ENCODE results near the gene NKIRAS1.

The NKIRAS1 gene

DNA sequence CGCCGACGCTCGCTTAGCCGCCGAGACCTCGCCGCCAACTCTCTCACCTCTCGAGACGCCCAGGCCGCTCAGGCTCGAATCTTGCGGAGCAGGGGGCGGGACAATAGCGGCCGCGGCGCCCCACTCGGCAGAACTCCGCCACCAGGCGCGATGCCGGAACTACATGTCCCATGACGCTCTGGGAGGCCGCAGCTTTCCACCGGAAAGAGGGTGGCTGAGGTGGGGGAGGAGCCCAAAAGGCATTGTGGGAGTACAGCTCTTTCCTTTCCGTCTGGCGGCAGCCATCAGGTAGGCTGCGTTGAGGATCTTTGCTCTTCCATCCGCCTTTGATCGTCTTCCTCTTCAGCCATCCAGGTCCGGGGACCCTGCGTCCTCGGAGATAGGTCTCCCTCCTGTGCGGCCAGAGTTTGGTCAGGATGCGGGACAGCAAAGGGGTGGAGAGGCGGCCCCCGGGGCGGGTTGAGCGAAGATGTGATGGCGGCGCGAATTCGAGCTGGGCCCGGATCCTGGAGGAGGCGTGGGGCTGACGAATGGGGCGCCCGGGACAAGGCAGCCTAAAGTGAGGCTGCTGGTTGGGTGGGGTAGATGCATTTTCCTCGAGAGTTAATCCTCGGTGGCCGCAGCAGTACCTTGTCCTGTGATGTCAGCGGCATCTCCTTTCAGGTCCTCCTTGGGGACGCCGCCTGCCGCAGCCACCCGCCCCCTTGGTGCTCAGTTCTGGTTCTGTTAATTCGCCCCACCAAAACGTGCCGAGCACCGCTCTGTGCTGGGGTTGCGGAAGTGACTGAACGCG is at the start of gene NKIRAS1, which contains the start of gene RPL15:
NKIRAS1 (minus strand) TSS at position 105 of the 793 bp plus-strand sequence. CDS start 6,086 bp downstream, outside the sequence.
RPL15 (plus strand) TSS at position 247 of the 793 bp plus-strand sequence. CDS start 728 bp downstream, outside the sequence.
- ATAC-seq: peak; percentile 98

DNA sequence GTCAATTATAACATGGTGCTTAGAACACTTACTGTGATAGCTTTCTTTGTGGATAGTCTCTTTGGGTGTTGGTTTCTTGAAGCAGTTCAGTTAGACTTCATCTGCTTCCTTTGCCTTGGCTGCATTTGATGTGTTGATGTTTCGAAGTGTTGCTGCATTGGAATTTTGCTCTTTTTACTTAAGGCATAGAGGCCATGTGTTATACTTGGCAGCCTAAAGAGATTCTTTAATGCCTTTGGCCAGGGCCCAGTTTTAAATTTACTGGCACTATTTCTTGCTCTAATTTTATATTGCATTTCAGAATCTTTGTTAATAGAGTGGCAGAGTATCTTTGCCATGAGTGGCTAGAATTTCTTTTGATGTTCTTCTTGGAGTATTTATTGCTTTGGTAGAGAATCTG is 49.5 kb upstream of the NKIRAS1 start:
- no peak for DNase-seq
- ATAC-seq: no peak

More for the DNA sequence above, at the start of gene NKIRAS1, which contains the start of gene RPL15:
- peak; percentile 96 for DNase-seq

DNA sequence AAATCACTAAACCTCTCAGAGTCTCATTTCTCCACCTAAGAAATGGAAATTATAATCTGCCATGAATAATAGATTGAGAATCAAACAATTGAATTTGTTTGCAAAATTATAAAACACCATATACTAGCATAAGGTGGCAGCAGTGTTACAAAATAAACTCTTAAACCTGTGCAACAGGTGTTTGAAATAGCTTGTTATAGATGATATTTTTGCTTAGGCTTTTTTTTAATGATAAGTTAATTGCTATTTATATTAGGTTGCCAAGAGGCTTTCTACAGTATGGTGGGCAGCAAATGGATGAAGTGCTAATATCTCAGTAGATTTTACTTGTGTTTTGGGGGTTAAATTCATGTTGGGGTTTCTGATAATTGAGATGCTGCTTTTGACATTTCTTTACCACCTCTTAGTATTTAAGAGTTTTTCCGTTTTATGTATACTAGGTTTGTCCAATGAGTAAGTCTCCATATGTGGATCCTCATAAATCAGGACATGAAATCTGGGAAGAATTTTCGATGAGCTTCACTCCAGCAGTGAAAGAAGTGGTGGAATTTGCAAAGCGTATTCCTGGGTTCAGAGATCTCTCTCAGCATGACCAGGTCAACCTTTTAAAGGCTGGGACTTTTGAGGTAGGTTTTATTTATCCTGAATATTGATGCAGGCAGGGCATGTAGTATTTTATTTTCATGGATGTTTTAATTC is 47.9 kb upstream of the NKIRAS1 start:
- DNase-seq: no peak

DNA sequence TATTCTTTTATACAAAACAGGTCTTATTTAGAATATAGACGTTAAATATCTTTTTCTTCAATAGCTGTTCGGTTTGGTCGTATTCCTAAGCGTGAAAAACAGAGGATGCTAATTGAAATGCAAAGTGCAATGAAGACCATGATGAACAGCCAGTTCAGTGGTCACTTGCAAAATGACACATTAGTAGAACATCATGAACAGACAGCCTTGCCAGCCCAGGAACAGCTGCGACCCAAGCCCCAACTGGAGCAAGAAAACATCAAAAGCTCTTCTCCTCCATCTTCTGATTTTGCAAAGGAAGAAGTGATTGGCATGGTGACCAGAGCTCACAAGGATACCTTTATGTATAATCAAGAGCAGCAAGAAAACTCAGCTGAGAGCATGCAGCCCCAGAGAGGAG is 45.1 kb upstream of the NKIRAS1 start:
- DNase-seq (no peak), ATAC-seq (no peak)

More for the DNA sequence above, 47.9 kb upstream of the NKIRAS1 start:
- no peak for ATAC-seq

DNA sequence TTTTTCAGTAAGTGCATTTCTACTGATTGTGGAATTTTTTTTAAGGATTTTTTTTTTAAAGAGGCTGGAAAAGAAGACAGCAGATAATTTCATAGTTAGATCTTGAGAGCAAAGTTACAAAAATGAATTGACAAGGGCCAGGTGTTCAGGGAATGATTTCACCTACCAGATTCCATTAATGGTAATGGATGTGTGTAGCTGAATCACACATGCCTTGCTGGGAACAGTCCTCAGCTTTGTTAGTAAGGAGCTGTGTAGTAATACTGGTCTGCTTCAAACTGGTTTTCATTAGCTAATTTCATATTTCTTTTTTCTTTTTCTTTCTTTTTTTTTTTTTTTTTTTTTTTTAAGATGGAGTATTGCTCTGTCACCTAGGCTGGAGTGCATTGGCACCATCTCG is 44.3 kb upstream of the NKIRAS1 start:
- ATAC-seq: no peak
- DNase-seq: no peak

DNA sequence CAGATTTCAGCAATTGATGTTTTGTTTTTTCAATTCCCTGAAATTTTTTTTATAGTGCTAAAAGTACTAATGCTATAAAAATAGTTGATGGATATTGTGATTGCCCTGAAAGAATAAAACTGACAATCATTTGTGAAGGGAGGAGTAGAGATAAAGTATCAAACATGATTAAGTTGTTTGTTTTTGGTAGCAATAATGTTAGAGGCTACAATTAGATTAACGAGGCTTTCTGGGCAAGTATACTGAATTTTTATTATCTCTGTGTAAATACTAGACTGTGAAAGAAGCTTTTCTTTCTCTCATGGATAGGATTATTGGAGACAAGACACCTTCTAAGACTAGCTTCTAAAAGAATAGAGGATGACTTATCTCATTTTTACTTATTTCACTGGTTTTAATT is 43.9 kb upstream of the NKIRAS1 start:
- DNase-seq (no peak), ATAC-seq (no peak)

DNA sequence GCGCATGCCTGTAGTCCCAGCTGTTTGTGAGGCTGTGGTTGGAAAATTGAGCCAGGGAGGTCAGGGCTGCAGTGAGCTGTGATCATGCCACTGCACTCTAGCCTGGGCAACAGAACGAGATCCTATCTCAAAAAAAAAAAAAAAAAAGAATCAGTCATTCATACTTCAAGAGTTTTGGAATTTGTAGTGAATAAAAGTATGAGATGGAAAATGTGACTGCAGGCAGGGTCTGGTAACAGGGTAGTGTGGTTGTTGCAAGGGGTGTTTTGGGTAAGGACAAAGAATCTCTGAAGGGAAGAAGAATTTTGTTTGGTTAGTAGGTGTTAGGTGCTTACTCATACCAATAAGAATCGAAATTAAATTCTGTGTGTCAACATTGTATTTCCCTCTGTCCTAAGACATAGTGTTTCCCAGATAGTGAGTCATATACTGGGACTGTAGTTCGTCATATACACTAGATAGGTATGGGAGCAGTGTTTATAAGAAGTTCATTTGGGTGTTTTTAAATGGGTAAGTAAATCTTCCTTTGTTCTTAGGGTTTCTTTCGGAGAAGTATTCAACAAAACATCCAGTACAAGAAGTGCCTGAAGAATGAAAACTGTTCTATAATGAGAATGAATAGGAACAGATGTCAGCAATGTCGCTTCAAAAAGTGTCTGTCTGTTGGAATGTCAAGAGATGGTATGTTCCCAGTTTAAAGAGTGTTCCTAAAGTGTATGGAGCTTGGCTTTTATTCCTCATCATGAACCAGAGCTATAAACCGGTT is 42.5 kb upstream of the NKIRAS1 start:
- DNase-seq (peak; percentile 19), ATAC-seq (peak; percentile 95)

DNA sequence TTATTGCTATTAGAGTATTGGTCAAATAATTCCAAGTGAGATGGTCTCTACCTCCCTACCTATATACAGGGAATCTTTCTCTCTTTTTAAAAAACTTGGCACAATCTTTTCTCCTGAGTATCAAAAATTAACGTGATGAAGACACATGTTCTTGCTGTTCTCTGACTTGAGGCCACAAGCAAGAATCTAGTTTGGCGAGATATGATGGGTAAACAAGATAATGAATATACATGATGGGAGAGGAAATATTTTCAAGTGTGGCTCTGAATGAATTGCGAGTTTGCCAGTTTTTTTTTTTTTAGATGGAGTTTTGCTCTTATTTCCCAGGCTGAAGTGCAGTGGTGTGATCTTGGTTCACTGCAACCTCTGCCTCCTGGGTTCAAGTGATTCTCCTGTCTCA is 39.9 kb upstream of the NKIRAS1 start:
- DNase-seq (no peak), ATAC-seq (no peak)

DNA sequence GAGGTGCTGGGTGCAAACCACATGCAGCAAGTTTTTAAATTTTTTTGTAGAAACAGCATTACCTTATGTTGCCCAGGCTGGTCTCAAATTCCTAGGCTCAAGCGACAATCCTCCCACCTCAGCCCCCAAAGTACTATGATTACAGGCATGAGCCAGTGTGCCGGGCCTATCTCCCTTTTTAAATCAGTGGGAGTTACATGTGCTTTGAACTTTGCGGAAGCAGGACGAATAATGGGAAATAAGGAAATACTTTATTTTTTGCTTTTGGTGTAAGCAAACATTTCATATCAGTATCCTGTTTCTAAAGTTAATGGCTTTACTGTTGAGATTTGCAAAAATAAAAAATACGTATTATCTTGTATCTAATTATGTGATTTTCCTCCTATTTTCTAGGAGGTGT is 37.4 kb upstream of the NKIRAS1 start:
- DNase-seq (no peak), ATAC-seq (no peak)

DNA sequence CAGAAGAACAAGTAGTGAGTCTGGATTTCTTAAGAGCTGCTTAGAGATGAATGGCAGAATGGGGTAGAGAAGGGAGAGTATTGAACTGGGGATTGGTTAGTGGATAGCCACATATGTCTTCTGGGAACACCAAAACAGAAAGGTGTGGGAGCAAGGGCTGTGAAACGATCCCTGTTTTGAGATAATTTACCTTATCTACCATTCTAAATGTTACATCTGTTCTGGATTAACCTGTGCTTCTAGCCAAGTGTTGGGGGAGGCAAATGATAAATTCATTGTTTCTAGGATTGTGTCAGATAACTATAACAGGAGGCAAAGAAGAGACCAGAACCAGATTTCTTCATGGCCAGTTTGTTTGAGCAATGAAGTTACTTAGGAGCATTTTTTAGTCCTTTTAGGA is 36.7 kb upstream of the NKIRAS1 start:
- ATAC-seq (no peak), DNase-seq (no peak)

DNA sequence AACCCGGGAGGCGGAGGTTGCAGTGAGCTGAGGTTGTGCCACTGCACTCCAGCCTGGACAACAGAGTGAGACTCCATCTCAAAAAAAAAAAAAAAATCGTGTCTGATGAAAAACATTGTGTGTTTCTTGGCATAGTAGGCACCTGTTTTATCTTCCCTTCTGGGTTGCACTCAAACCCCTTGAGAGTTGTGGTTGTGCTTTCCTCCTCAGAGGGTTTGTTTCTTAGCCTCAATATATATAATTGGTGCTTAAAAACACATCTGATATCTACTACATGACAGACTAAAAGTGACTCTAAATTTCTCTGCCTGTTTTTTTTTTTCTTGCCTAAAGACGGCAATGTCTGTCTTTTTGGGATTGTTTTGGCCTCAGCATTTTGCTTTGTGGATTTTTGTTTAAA is 35.9 kb upstream of the NKIRAS1 start:
- ATAC-seq (no peak), DNase-seq (no peak)

DNA sequence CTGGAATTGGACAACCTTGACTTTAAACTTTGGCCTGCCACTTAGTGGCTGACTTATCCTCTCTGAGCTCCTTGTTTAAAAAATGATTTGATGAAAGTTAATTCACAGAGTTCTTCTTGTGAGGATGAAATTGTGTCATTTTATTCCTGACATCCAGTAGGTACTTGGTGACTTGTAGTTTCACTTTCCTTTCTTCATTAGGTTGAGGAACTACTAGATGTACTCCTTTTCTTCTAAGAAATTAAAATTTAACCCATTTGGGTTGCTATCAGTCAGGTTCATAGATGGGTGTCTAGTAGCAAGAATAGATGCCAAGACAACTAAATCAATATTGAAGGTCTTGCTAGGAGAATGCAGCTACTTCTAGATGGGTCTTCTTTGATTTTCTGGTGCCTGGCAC is 33.5 kb upstream of the NKIRAS1 start:
- ATAC-seq (no peak), DNase-seq (no peak)

DNA sequence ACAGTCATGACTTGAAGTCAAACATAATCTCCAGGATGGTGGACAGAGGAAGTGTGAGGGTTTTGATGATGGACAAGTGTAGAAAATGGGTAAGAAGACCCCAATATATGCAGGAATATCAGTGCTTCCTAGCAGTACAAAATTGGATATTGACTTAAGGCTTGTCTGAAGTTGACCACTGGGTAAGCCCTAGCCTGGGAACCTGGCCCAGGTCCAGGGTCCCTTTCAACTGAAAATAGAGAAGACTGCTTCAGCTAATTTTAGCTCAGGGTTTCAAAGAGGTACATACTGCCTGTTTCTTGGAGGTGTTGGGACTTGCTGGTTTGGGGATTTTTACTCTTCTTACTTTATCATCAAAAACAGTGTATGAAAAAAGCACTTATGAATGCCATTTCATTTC is 33.0 kb upstream of the NKIRAS1 start:
- ATAC-seq: no peak
- DNase-seq: no peak

DNA sequence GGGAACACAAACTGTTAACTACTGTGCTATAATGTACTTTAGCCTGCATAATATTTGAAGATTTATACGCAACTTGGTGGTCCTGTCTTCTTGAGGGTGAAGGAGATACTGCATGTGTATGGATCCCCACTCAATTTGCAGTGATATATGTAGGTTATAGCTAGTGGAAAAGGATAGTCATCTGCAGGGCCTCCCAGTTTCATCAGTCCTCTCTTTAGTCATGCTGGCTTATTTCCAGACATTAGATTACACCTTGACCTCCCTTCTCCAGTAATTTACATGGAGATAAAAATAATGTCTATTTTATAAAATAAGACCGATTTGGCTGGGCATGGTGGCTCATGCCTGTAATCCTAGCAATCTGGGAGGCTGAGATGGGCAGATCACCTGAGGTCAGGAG is 32.0 kb upstream of the NKIRAS1 start:
- ATAC-seq (no peak), DNase-seq (no peak)

DNA sequence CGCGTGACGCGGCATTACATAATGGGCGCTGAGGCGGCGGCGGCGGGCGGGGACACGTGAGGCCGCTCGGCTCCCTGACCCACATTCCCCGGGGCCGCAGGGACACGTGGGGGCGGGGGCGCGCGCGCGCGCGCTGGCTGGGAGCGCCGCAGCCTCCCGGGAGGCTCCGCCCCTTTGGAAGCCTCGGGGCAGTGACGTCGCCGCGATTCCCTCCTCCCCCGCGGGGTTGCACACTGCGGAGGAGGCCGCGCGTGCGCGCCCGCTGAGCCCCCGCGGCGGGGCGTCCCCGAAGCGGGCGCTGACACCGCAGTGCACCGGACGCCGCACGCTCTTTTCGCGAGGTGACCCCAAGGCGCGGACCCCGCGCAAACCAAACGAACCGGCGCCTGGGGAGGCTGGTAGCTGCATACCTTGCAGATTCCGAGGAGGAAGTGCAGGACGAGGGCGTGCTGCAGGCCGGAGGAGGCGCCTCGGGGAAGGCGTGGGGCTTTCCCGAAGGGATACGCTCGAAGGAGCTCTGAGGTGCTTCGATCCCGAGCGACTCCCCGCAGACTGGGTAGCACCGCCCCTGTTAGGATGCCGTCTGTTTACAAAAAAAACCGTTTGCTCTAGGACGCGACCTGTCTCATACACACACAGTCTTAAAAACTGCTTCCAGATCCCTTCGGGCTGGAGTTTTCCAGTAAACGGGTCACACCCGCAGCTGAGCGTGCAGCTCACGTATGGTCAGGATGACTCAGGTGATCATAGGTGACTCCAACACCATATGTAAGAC is 29.3 kb upstream of the NKIRAS1 start:
- DNase-seq: peak; percentile 97
- peak; percentile 79 for ATAC-seq

DNA sequence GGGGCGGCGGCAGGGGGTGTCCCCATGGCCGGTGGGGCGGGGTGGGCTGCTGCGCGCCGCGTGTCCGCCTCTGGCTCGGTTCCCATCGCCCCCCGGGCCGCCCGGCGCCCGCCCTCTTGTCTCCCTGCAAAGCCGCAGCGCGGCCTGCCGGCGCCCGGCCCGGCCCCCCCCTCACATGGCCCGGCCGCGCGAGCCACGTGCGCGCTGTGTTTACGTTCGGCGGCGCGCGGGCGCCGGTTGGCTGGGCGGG is 28.8 kb upstream of the NKIRAS1 start:
- DNase-seq (no peak), ATAC-seq (no peak)

DNA sequence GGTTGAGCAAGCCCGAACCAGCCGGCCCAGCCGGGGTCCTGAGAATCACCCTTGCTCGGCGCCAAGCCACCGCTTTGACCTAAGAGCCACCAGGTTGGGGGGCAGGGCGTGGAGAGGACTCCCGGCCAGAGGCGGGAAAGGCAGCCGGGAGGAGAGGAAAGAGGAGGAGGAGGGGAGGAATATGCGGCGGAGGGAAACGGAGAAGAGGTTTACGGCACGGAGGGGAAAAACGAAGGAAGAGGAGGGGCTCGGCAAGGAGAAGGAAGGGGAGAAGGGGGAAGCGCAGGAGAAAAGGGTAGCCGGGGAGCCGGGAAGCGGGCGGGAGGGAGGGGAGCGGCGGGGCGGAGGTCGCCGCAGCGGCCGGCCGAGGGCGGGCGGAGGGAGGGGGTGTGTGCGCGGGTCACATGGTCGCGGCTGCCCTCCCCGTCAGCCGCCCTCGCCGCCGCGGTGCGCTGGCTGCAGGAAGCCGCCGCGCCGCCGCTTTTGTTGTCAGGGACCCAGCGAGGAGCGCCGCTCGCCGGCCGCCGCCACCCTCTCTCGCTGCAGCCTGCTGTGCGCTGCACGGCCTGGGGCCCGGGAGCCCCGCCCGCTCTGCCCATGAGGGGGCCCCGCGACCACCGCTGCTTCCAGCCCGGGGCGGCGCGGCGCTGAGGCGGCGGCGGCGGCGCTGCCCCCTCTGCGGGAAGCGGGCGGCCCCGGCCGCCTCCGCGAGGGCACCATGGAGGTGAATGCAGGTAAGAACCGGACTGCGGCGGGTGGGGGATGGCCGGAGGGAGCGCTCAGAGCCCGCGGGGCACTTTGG is 28.3 kb upstream of the NKIRAS1 start, which contains the start of gene NR1D2:
NR1D2 (plus strand) TSS at position 426 of the 802 bp plus-strand sequence; CDS start at position 719, 293 bp downstream.
- ATAC-seq: peak; percentile 60
- DNase-seq: peak; percentile 83

DNA sequence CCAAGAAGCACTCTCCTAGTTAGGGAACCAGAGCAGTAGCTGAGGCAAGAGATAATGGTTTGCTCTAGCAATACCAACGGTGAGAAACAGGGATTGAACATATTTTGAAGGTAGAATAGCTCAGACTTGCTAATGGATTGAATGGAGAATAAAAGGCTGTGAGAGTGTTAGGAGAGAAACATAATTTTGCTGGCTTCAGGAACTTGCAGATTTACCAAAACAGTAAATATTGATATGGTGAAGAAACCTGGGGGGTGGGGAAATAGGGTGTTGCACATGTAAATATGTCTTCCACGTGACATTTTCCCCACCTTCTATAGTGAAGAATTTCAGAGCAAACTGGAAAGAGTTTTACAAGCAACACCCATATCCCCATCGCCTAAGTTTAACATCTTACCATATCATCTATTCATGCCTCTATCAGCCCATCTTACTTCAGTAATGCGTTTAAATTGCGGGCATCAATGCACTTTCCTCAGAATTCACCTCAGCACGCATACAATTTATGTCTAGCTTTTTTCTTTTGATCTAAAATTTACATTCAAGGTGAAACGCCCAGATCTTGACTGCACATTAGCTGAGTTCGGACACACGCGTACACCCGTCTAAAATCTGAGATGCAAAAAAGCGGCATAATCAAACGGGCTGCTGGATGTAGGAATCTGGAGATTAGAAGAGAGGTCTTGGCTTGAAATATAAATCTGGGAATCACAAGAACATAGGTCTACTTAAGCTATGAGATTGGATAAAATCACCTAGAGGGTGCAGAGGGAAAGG is 27.4 kb upstream of the NKIRAS1 start:
- no peak for ATAC-seq
- DNase-seq: no peak

DNA sequence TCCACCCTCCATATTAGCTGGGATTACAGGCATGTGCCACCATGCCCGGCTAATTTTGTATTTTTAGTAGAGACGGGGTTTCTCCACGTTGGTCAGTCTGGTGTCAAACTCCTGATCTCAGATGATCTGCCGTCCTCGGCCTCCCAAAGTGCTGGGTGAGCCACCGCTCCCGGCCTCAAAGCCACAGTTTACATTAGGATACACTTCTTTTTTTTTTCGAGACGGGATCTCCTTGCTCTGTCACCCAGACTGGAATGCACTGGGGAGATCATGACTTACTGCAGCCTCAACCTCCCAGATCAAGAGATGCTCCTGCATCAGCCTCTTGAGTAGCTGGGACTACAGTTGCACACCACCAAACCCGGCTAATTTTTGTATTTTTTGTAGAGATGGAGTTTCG is 25.8 kb upstream of the NKIRAS1 start:
- no peak for ATAC-seq
- no peak for DNase-seq

DNA sequence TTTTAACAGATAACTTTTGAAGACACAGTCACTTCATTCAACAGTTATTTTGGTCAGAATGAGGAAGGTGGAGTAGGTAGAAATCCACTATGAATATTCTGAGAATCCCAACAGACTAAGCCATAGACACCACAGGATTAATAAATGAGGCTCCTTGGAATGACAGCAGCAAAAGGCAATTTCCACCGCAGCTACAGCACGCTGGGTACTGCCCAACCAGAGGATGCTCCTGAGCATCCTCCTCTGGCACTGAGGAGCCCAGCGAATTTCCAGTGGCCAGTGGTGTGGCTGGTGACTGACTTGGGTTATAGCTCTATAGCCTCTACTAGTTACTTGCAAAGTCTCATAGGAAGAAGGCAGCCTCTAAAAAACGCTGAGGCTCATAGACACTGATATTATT is 24.6 kb upstream of the NKIRAS1 start:
- no peak for ATAC-seq
- no peak for DNase-seq

Measured in stimulated activated naive CD8-positive, alpha-beta T cell treated with anti-CD3 and anti-CD28 coated beads, Interleukin-15, Interleukin-2, amounts not matched to agents 100 U/mL and 50 U/mL, for 24 hours (primary cell).